ENCODE results near the gene METAP2.
A peak's percentile ranks its signal among the peaks of the same experiment; 100 is the strongest.
"Not testable (repeated sequence)": the region's sequence is repeated elsewhere in the genome, so short reads cannot be mapped to it uniquely, and the experiment has no call there.

The METAP2 gene

GRCh38 chr12:95473884-95474659 is at the start of gene METAP2:
Gene METAP2 (plus strand): TSS chr12:95474152. CDS start chr12:95474180, 28 bp downstream.
- DNase-seq = peak; percentile 93

- no peak for DNase-seq
Observed at GRCh38 chr12:95424271-95424994, 49.5 kb upstream of the METAP2 start.

- no peak for DNase-seq
Observed at GRCh38 chr12:95429172-95429510, 44.8 kb upstream of the METAP2 start.

- no peak for DNase-seq
Observed at GRCh38 chr12:95431120-95431519, 42.8 kb upstream of the METAP2 start.

- no peak for DNase-seq
Observed at GRCh38 chr12:95435355-95435754, 38.6 kb upstream of the METAP2 start.

GRCh38 chr12:95437565-95437964 is 36.4 kb upstream of the METAP2 start:
- DNase-seq = no peak

- DNase-seq = no peak
Observed at GRCh38 chr12:95439461-95440230, 34.3 kb upstream of the METAP2 start.

GRCh38 chr12:95440401-95440800 is 33.6 kb upstream of the METAP2 start:
- no peak for DNase-seq

GRCh38 chr12:95443459-95443858 is 30.5 kb upstream of the METAP2 start:
- no peak for DNase-seq

GRCh38 chr12:95445099-95445498 is 28.9 kb upstream of the METAP2 start:
- not testable (repeated sequence) for DNase-seq

GRCh38 chr12:95445884-95446505 is 28.0 kb upstream of the METAP2 start:
- no peak for DNase-seq

- no peak for DNase-seq
Observed at GRCh38 chr12:95446506-95446900, 27.4 kb upstream of the METAP2 start.

- not testable (repeated sequence) for DNase-seq
Observed at GRCh38 chr12:95449656-95450055, 24.3 kb upstream of the METAP2 start.

GRCh38 chr12:95452501-95452900 is 21.5 kb upstream of the METAP2 start:
- not testable (repeated sequence) for DNase-seq

- DNase-seq = not testable (repeated sequence)
Observed at GRCh38 chr12:95453881-95454280, 20.1 kb upstream of the METAP2 start.

GRCh38 chr12:95454780-95455215 is 19.2 kb upstream of the METAP2 start:
- not testable (repeated sequence) for DNase-seq

GRCh38 chr12:95457605-95458004 is 16.3 kb upstream of the METAP2 start:
- DNase-seq = not testable (repeated sequence)

- DNase-seq = no peak
Observed at GRCh38 chr12:95458761-95459160, 15.2 kb upstream of the METAP2 start.

GRCh38 chr12:95459310-95459709 is 14.6 kb upstream of the METAP2 start:
- DNase-seq = no peak

- no peak for DNase-seq
Observed at GRCh38 chr12:95460105-95460504, 13.8 kb upstream of the METAP2 start.

GRCh38 chr12:95460896-95461295 is 13.1 kb upstream of the METAP2 start:
- DNase-seq = no peak

GRCh38 chr12:95462081-95462480 is 11.9 kb upstream of the METAP2 start:
- no peak for DNase-seq

- DNase-seq = no peak
Observed at GRCh38 chr12:95462551-95462950, 11.4 kb upstream of the METAP2 start.

Measured in NCI-H1417 treated with DMSO at 0.1 percent for 48 hours (cell line).